A549 (cell line): ENCODE results near the gene SLBP. TPM values are rescaled to one million over a fixed set of nuclear protein-coding genes. Genes with fewer than 3 reads are reported as not detected.

Experiments
- ATAC-seq, 2 experiments: fragments of 200-7000 bp in 1 of 2; fragments of >200 bp in 1 of 2; cut with Nextera tagmentation in 1 of 2; cut with Tn5 transposase in 1 of 2; 3 replicates each; pipeline versions ENCODE4 v1.8.0 to v1.9.1; 2018 to 2020; ENCODE audit warnings: mild to moderate bottlenecking in 1 of 2, moderate library complexity in 1 of 2
- CTCF ChIA-PET: fragments of 300-600 bp; sonication (Branson Sonifier 250); formaldehyde crosslinking; extraction: SDS; loops from one replicate; lab custom pipeline; 2021; ENCODE audit warnings: antibody characterized with exemption, inconsistent platforms; lab: Yijun Ruan, JAX
- POLR2A ChIA-PET: fragments of 350-600 bp; formaldehyde crosslinking; extraction: SDS; loops from one replicate; lab custom pipeline; 2021; ENCODE audit warnings: antibody characterized with exemption, inconsistent platforms; lab: Yijun Ruan, JAX
- DNase-seq, 2 experiments: peaks; one replicate each; pipeline versions ENCODE4 v3.0.0 to v3.0.0-alpha.2; 2011 to 2016; ENCODE audit warnings: low read depth in 1 of 2, low spot score in 1 of 2
- FAIRE-seq: peaks from 2 replicates; lab custom pipeline; 2011; peaks lifted over from hg19 to GRCh38; lab: Jason Lieb, UNC
- H3K27ac ChIP-seq, 2 experiments: fragments of >200 bp; sonication (Bioruptor Twin); formaldehyde crosslinking; 3 replicates each; pipeline ENCODE4 v1.5.1; 2016 to 2017
- H3K4me1 ChIP-seq: fragments of >200 bp; sonication (Bioruptor Twin); formaldehyde crosslinking; 3 replicates; pipeline ENCODE4 v1.6.1; 2016
- H3K4me2 ChIP-seq: fragments of >200 bp; sonication (Bioruptor Twin); formaldehyde crosslinking; 3 replicates; pipeline ENCODE4 v1.6.1; 2016
- H3K4me3 ChIP-seq: fragments of >200 bp; sonication (Bioruptor Twin); formaldehyde crosslinking; 3 replicates; pipeline ENCODE4 v1.5.1; 2016
- H3K9me3 ChIP-seq: fragments of >200 bp; sonication (Bioruptor Twin); formaldehyde crosslinking; 3 replicates; pipeline ENCODE4 v1.6.1; 2016
- BCL3 ChIP-seq: fragments of >200 bp; sonication (Bioruptor Twin); formaldehyde crosslinking; IDR thresholded peaks from 3 replicates; pipeline ENCODE4 v1.6.1; 2016
- EHF ChIP-seq: fragments of 250-450 bp; sonication (Bioruptor Pico); IDR thresholded peaks from 2 replicates; pipeline ENCODE4 v1.5.0; 2020; ENCODE audit warnings: mild to moderate bottlenecking
- EP300 ChIP-seq, 2 experiments: fragments of >200 bp; sonication (Bioruptor Twin); formaldehyde crosslinking; IDR thresholded peaks; 2 replicates in 1 of 2; 3 replicates in 1 of 2; pipeline ENCODE4 v1.6.1; 2016 to 2017
- HOXA7 ChIP-seq: fragments of 250-450 bp; sonication (Bioruptor Pico); IDR thresholded peaks from 2 replicates; pipeline ENCODE4 v1.5.0; 2020; ENCODE audit warnings: mild to moderate bottlenecking, moderate library complexity
- MAFK ChIP-seq: fragments of 450-650 bp; IDR thresholded peaks from 2 replicates; pipeline ENCODE4 v1.6.1; 2014; ENCODE audit not compliant: partially characterized antibody
- MAX ChIP-seq: IDR thresholded peaks from 2 replicates; pipeline ENCODE4 v1.6.1; 2012
- NFE2L2 ChIP-seq: fragments of 150-350 bp; conservative IDR thresholded peaks from 2 replicates; pipeline ENCODE4 v1.6.1; 2014; ENCODE audit warnings: low read length
- RARB ChIP-seq: fragments of 250-450 bp; sonication (Bioruptor Pico); IDR thresholded peaks from 2 replicates; pipeline ENCODE4 v1.8.0; 2021; ENCODE audit warnings: mild to moderate bottlenecking, moderate library complexity
- TP53 ChIP-seq: fragments of 250-450 bp; sonication (Bioruptor Pico); IDR thresholded peaks from 2 replicates; pipeline ENCODE4 v1.5.0; 2021; ENCODE audit warnings: mild to moderate bottlenecking, moderate library complexity
- WGBS: methylation state at CpG from one replicate; pipeline ENCODE4 v1.1.6; 2017; ENCODE audit errors: missing lambda C conversion rate; 5-methylcytosine and 5-hydroxymethylcytosine counted together
- polyA plus RNA-seq, 4 experiments: library from polyadenylated mRNA; depleted of rRNA in 3 of 4; stranded (reverse); fragments of >200 nt; fragmentation: RNase III in 1 of 4; extraction: RNeasy Plus Mini Kit Qiagen cat#74134 plus additional on column Dnase treatment in 1 of 4; gene quantifications; 2 replicates in 3 of 4; 3 replicates in 1 of 4; pipeline ENCODE4 v1.2.3, GENCODE V29; 2011 to 2017
- TF ChIP-seq, protein P1 (sequence below): IDR thresholded peaks from 2 replicates; pipeline ENCODE4 v1.6.1; 2012

Gene SLBP
- polyA plus RNA-seq, 2 of the 4 experiments (the other 2 are of a cell fraction), result 80.5 to 89.9 TPM

DNA sequence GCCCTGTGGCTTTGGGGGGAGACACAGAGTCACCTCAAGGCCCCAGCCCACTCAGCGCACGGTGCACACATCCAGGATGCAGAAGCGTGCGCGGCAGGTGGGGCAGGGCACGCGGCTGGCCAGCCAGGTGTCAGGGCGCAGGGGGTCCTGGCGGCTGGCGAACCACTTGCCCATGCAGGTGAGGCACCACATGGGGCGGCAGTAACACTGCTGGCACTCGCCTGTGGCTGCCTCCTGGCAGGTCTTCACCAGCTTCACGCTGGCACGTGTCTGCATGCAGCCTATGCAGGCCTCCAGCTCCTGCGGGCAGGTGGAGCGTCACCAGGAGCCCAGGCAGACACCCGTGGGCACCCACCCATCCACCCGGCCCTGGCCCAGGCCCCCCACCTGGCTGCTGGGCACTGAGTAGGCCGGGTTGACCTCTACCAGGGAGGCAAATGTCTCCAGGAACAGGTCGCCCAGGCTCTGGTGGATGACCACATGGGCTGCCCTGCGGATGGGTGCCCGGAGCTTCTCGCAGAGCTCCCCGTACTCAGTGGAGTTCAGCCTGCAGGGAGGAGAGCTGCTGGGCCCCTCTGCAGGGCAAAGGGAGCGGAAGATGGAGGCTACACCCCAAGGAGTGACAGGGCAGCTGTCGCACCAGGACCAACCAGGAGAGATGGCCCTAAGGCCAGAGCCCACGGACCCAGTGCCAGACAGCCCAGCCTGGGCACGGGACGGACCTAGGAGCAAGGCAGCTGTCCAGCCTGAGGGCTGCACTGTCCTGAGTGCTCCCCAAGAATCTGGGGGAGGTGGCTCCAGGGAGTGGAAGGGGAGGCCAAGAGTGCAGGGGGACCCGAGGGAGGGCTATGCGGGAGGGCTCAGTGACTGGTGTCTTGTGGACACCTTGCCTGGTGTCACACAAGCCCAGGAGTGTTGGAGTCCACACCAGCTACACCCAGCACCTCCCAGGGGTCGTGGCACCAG lies 5.3 kb upstream of the SLBP start:
- CTCF ChIA-PET, result interaction anchor here (1.9 to 2.1 kb wide), 3 partner anchors 8 to 24 kb away, joined by 6 to 9 read pairs (median 7); no protein-coding TSS in a partner anchor
- POLR2A ChIA-PET, result no interaction called here
- 96% methylated on average over 7 of the region's 32 CpGs for WGBS
- H3K4me3 ChIP-seq, result no peak overlapping the region
- DNase-seq, result no peak
- H3K9me3 ChIP-seq, result no peaks in the 10 kb centered on the region
- H3K4me2 ChIP-seq, result no peak overlapping the region
- no peak for FAIRE-seq
- TF ChIP-seq EP300 (IDR thresholded peaks at IDR 0.05) (no peak), MAX (no peak)
- TF ChIP-seq, all 56 proteins: peak for 0
- ATAC-seq, result no peak
- peaks cover 22% of the 10 kb centered on the region for H3K4me1 ChIP-seq
- H3K27ac ChIP-seq, result no peak overlapping the region

DNA sequence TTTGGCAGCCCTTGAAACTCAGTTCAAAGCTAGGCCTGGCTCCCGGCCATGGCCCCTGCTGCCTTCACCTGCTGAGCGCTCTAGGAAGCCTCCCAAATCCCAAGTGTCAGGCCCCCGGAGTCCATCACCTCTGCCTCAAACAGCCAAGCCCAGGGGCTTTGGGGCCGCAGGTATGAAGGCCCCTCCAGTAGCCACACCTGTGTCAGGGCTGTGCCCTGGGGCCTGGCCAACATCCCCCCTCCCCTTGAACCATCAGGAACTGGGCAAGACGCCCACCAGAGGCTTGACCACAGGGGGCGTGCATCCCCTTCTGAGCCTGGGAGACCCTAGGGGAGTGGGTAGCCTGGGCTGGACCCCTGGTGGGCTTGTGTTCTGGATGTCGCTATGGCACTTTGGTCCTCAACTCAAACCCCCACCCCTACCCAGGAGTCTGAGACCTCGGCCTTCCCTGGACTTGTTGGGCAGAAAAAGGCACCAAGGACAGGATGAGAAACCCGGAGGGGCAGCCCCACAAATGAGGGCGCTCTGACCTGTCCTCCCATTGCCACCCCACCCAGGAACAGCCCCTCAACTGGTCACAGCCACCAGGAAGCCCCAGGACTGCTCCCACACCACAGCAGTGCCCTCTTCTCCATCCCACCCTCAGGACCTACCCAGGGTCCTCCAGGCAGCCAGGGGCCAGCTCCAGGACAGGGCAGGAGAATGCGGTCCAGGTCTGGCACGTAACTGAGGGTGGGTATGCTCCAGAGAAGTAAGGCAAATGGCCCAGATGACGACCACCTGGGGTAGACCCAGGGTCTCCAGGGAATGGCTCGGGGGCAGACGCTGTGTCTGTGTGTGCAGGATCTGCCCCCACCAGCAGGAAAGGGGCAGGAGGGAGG lies 4.2 kb upstream of the SLBP start:
- ATAC-seq (no peak), FAIRE-seq (no peak)
- H3K27ac ChIP-seq, result no peak overlapping the region
- no peak overlapping the region for H3K4me2 ChIP-seq
- H3K9me3 ChIP-seq, result no peaks in the 10 kb centered on the region
- H3K4me3 ChIP-seq, result no peak overlapping the region
- H3K4me1 ChIP-seq, result peaks cover 21% of the 10 kb centered on the region
- CTCF ChIA-PET, result interaction anchor here (2.1 kb wide), 1 partner anchor 9 kb away, joined by 6 read pairs; no protein-coding TSS in a partner anchor
- TF ChIP-seq EHF, result no peak
- TF ChIP-seq HOXA7 (CRISPR knock-in tag), result no peak
- TF ChIP-seq, all 56 proteins: peak for 0
- POLR2A ChIA-PET, result no interaction called here
- no peak for DNase-seq
- 91% methylated on average over 11 of the region's 15 CpGs for WGBS

DNA sequence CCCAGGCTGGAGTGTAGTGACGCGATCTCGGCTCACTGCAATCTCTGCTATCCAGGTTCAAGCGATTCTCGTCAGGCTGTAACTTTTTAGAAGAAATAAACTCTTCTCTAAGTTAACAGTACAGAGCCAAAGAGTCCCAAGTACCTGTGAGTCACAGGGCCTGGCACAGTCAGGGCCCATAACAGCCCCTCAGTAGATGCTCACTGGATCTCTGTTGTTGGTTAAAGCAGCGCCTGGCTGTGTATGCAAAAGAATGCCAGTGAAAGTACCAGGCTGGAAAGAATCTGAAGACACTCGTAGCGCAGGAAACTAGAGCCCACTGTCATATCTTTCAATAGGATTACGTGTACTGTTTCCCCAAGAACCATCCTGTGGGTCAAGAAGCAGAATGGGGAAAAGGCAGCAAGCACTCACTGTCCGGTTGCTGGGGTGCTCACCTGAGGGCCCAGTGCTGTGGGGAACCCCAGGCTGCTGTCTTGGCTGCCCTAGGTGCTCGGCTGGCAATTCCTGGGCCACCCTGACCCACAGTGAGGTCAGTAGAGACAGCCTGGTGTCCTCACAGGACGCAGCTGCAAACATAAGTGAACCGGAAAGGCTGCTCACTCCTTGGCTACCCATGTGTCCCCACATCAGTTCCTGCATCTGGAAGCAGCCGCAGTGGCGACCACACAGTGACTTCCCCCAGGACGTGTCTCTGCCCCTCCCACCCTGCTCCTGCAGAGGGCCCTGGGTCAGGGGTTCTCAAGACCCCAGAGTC lies 3.1 kb upstream of the SLBP start:
- ChIA-PET POLR2A (no interaction called here), CTCF (interaction anchor here (2.1 to 3.5 kb wide), 2 partner anchors 10 to 22 kb away, joined by 6 to 17 read pairs; no protein-coding TSS in a partner anchor)
- no peak overlapping the region for H3K4me2 ChIP-seq
- ATAC-seq (no peak), DNase-seq (no peak), FAIRE-seq (no peak)
- H3K4me3 ChIP-seq, result no peak overlapping the region
- no peak overlapping the region for H3K27ac ChIP-seq
- TF ChIP-seq, protein P1, sequence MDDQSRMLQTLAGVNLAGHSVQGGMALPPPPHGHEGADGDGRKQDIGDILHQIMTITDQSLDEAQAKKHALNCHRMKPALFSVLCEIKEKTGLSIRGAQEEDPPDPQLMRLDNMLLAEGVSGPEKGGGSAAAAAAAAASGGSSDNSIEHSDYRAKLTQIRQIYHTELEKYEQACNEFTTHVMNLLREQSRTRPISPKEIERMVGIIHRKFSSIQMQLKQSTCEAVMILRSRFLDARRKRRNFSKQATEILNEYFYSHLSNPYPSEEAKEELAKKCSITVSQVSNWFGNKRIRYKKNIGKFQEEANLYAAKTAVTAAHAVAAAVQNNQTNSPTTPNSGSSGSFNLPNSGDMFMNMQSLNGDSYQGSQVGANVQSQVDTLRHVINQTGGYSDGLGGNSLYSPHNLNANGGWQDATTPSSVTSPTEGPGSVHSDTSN, result no peak
- TF ChIP-seq TP53 (CRISPR knock-in tag) (no peak), RARB (no peak), BCL3 (no peak)
- H3K9me3 ChIP-seq, result no peaks in the 10 kb centered on the region
- peaks cover 28% of the 10 kb centered on the region for H3K4me1 ChIP-seq
- WGBS, result 81% methylated on average over 15 of the region's 16 CpGs

DNA sequence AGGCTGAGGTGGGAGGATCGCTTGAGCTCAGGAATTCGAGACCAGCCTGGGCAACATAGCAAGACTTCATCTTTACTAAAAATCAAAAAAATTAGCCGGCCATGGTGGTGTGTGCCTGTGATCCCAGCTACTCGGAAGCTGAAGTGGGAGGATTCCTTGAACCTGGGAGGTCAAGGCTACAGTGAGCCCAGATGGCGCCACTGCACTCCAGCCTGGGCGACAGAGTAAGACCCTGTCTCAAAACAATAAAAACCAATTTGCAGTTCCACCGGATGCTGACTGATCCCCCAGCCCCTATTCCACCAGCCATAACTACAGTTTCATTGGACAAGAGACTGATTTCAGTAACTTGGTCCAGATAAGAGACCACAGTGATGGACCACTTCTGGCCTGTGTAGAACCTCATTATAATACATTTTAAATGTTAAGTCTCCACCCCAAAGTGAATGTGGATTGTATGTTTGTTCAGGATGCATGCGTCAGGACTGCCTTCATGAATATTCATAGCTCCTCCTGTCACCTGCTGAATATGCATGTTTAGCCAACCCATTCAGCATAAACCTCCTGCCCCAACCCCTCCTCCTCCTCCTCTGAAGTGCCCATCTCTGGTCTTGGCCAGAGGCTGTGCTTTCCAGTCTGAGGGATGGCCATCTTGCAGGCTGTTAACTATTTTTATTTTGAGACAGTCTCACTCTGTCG lies 2.3 kb upstream of the SLBP start:
- no peak for FAIRE-seq
- DNase-seq, result peak in 1 of 2 experiments; percentile 48
- ChIA-PET CTCF (interaction anchor here (1.0 to 3.5 kb wide), 3 partner anchors 12 to 21 kb away, joined by 4 to 17 read pairs (median 17); no protein-coding TSS in a partner anchor), POLR2A (no interaction called here)
- no peak for ATAC-seq
- Histone ChIP-seq H3K4me1 (peaks cover 28% of the 10 kb centered on the region), H3K4me2 (peak overlapping the region; percentile 79), H3K9me3 (no peaks in the 10 kb centered on the region), H3K4me3 (no peak overlapping the region; the same call in 2 of the 3 replicates), H3K27ac (0 out of 6 replicates have a peak overlapping the region, but pooled peaks of 1 of the 2 experiments have one; percentile 100)
- TF ChIP-seq MAFK (peak; percentile 48), NFE2L2 (no peak)
- TF ChIP-seq, protein P1, result no peak
- WGBS, result 67% methylated on average over 7 of the region's 9 CpGs
